GM10847 (cell line): ENCODE measurements around the gene IFIT5.

Experiments used
- POLR2A ChIP-seq: IDR thresholded peaks from 2 replicates; pipeline ENCODE4 v1.6.1; 2011; ENCODE audit not compliant: insufficient read length; ENCODE audit errors: extremely low read depth

IFIT5 gene, protein sequence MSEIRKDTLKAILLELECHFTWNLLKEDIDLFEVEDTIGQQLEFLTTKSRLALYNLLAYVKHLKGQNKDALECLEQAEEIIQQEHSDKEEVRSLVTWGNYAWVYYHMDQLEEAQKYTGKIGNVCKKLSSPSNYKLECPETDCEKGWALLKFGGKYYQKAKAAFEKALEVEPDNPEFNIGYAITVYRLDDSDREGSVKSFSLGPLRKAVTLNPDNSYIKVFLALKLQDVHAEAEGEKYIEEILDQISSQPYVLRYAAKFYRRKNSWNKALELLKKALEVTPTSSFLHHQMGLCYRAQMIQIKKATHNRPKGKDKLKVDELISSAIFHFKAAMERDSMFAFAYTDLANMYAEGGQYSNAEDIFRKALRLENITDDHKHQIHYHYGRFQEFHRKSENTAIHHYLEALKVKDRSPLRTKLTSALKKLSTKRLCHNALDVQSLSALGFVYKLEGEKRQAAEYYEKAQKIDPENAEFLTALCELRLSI

DNA sequence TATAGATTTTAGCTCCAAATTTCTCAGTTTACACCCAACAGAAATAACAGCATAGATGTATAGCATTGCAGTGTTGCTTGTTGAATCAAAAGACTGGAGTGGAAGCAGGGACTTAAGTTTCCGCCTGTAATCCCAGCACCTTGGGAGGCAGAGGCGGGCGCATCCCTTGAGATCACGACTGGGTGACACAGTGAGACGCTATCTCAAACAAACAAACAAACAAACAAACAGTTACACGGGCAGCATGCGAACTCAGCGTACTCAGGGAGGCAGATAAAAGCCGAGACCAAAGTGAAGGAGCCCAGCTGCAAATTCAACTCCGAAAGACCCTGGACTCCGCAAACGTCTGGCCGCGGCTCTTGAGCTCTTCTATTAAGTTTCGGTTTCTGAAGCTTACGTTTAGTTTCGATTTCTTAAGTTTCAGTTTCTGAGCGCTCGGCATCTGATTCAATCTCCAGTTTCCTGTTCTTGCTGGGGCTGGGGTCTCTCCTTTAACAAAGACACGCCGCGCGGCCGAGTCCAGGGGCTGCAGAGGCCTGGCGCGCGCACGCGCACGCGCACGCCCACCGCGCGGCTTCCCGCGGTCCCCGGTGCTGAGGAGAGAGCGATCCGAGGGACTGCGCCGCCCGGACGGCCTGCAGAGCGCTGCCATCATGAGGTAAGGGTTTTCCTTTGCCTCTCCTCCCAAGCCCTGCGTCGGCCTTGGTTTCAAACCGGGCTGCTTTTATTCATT lies at the start of gene IFIT5:
Gene IFIT5, plus strand, starts transcription at position 423 of the 733 bp plus-strand sequence. Its CDS starts 231 bp downstream, at position 654.
- TF ChIP-seq POLR2A: peak; percentile 31

DNA sequence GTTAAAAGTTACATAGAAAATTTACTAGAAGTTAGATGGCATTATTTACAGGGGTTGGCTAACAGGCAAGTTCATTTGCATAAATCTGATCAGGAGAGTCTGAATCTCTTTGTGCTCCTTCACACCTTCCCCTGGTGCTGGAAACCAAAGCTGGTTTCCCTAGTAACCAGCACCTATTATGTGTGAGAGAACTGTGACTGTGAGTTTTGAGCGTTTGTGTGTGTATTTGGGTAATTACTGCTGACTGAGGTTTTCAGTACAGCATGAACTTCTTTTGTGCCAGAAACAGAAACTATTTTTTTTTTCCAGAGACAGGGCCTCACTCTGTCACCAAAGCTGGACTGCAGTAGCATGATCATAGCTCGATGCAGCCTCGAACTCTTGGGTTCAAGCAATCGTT lies 46.8 kb upstream of the IFIT5 start:
- no peak for TF ChIP-seq POLR2A

DNA sequence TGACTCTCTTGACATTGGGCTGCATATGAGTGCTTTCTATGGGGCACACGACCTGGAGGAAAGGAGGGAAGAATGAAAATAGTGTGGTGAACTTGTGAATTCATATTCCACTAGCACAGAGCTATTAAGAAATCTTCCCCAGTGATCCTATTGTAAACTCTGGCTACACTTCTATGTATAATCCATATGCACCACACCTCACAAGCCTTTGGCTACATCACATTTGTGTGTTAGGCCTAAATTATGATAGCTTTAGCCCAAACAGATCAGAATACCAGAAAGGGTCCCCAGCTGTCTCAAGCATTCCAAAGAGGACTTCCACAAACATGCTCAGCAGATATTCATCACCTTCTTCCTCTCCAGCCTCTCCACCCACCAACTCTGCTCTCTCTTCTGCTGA lies 46.2 kb upstream of the IFIT5 start:
- TF ChIP-seq POLR2A: no peak

DNA sequence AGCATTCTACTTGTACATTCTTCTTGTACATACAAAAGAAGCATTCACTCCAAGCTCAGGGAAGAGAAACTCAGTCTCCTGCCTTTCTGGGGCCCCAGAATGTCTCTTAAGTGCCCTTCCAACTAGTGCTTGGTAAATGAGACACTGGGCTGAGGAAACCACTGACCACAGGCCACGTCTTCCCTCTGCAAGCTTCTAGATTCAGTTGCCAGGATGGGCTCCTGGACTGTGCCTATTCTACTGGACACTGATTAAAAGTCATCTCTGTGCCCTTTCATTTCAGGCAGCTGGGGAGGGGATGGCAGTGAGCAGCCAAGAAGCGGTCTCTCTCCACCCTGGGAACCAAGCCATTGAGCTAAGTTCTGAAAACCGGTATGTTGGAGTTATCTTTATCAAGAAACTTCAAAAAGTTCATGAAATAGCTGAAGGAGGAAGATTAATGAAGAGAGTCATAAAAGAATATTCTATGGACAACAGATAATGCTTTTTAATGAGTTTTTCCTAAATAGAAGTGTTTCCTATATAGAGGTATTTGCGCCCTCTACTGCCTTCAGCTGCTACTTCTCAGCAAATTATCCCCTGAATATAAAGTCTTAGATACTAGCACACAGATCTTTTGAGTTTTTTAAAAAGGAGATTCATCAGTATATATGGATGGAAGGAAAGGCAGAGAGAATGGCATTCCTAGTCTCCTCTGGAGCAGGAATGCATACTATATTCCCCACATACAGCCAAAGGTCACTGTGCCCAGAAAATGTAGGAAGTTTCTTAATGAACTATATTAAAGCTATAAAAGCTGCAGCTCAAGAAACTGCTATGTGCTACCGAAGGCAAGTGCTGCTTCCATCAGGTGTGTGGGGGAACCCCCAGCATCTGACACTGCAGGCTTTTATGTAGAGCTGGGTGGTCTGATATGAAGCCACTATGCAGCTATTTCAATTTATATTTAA lies 44.9 kb upstream of the IFIT5 start:
- TF ChIP-seq POLR2A: no peak

DNA sequence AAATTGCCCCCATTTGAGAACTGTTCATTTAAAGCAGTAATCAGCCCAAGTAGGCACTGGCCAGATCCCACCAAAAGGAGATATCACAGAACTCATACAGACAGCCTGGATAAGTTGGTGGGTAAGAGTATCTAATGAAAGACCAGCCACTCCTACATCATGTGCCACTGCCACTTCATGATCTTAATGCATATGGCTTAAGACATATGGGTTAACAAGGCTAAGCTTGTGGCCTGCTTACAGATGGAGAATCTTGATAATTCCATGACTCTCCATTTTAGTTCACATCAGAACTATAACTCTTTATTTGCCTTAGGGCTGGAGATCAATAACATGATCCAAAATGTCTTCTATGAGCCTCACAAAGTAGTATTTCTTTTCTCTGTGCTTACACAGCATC lies 43.3 kb upstream of the IFIT5 start:
- TF ChIP-seq POLR2A: no peak

DNA sequence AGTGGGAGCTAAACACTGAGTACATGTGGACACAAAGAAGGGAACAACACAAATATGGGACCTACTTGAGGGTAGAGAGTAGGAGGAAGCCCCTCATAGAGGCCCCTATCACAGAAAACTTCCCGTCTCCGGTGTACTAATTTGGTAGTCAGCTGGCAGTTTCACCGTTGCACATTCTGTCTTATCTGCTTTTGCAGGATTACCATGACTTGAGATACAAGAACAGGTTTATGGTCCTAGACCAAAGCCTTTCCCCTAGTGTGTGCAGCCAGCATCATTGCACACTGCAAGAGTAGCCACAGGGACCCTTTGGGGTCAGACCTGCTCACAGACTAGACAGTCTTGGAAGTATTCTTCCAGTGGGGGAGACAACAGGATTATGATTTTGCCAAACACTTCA lies 42.4 kb upstream of the IFIT5 start:
- no peak for TF ChIP-seq POLR2A

DNA sequence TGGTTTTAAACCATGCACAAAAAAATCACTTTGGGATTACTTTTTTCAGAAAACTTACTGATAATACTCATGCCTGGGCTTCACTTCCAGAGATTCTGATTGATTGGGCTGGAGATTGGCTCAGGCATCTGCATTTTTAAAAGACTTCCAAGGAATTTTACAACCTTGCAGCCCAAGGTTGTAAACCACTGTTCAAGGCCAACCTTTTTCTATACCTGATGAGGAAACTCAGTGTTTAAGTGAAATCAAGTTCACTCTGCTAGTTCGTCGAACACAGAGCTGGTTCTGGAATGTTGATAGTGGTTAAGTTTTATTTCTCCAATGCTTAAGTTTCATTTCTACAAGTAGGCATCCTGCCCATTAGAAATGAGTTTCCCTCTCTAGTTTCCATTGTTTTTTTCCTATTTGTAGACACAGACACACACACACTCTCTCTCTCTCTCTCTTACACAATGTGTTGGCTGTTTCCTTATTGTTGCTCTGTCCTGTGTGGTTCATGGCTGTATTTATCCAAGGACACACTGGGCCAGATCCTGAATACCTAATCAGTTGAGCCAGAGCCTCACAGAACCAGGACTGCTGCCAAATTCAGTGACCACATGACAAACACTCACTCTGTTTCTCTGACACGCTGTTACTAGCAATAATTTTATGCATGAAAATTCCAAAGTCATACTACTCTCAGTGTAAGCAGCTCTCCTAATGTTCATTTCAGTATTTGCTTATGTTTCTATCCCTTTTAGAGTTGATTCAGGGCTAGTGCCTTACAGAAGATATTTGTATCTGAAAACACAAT lies 40.3 kb upstream of the IFIT5 start:
- TF ChIP-seq POLR2A: no peak

DNA sequence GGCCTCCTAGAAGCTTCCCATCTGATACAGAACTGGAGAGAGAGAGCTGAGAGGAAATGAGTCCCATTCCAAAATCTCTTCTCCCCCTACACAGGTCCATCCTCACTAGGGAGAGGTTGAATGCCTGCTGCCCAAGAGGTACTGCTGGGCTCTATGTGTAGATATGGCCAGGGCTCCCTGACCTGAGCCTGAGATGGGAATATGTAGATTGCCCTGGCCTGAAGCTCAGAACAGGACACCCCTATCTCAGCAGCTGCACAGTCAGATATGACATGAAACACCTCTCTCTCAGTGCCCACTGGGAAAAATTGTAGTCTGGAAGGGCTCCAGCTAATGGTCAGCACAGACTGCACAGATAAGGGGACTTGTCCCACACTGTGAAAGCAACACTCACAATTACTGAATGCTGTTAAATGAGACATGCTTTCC lies 39.6 kb upstream of the IFIT5 start:
- no peak for TF ChIP-seq POLR2A

DNA sequence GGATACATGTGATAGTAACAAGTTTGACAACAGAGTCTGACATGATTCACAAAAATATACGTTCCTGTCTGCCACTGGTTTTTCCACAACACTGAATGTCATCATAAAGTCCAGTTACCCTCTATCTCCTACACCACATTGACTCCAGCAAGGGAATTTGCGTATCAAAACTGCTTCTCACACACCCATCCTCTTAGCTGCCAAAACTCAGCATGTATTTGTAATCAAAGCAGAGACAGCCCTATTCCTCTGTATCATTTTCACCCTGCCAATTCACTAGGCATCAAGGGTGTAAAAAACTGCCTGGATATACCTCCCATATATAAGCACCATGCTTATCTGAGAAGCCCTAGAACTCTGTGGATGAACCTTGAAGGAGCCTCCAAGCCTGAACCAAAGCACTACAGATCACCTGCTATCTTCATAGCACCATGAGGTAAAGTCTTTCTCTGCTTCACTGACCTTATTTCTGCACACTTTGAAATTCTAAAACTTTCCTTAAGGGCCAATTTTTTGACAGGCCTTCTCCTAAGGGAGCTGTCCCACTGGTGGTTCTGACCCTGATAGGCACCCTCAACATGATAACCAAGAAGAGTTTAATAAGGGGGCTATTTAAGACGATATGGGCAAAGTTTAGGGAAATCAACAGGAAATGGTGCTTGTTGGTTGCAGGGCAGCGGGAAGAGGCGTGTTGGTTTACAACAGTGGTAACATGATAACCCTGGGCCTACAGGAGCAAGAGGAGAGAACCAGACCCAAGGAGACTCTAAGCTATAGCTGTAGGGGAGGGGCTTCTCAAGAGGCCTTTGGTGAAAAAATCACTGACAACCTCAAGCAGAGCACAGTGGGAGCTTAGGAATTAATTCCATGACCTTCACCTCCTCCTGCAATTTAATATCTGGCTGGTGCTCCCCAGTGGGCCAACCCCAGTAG lies 36.4 kb upstream of the IFIT5 start, which contains the start of gene IFIT1B:
Gene IFIT1B, plus strand, starts transcription at position 352 of the 933 bp plus-strand sequence. Its CDS starts 80 bp downstream, at position 432.
- no peak for TF ChIP-seq POLR2A

DNA sequence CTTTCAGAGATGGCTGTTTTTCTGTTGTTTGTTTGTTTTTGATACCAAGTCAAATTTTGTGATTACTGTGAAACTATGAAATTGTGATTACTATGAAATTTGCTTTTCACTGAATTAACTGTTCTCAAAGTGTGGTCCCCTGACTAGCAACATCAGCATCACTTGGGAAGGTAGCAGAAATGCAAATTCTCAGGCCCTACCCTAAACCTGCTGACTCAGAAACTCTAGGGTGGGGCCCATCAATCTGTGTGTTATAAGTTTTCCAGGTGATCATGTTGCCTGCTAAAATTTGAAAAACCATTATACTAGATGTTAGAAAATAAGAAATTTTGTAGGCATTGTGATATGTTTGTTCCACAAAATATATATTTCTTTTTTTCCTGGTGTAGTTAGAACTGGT lies 35.3 kb upstream of the IFIT5 start:
- TF ChIP-seq POLR2A: no peak

DNA sequence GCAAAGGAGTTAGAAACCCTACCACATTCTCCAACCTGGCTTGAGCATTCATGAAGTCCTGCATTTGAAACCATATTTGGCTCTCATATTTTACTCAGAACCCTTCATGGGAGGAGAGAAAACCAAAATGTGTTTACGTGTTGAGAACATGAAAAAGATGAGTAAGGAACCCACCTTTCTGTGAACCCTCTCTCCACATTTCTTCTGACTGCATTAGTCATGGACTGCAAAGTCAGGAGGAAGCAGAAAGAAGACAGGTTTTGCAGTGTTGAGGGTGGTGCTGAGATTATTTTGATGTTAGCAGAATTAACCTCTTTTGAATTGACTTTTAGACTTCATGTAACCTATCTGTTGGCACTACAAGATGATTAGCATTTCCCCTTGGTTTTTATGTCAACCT lies 31.6 kb upstream of the IFIT5 start:
- no peak for TF ChIP-seq POLR2A

DNA sequence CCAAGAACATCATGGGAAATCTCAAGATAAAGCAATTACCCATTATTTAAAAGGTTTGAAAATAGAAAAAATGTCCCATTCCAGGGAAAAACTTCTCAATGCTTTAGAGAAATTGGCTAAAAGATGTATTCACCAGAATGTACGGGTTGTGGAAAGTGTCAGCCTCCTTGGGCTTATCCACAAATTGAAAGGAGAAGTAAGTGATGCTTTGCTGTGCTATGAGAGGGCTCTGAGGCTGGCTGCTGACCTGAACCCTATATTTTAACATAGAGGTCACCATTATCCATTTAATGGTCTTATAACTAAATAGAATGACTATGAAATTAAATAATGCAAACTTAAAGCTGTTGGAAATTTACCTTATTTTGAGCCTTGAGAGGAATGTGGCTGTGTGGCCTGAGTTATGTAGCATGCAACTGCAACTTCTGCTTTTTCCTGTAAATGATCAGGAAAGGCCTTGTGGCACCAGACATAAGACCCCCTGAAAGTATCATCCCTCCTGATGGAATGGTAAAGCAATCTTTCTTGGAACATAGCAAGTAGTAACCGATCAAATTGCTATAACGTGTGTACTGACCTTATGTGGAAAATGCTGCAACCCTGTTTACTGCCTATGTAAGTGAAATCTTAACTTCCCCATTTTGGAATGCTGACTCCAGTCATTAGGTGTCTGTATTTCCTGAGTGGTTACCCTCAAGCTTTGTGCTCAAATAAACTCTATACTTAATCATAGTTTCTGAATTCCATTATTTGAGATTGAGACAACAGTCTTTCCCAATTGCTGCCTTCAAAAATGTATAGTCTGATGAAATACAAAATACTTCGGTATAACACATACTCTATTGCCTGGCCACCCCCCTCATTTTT lies 29.7 kb upstream of the IFIT5 start:
- no peak for TF ChIP-seq POLR2A

DNA sequence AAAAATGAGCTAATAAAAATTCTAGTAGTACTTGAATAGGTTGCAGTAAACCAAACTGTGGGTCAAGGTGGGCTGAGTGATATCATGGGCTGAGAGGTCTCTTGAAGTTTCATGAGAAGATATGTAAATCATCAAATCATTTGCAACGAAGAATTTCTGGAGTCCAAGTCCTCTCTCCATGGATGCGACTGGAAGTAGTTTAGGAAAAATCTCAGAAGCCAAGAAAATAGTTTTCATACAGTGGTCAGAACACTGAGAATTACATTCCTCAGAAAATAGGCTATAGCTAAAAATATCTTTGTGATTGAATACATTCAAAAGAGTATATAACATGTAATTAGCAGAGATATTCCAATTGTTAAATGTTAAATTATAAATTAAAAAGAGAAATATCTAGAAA lies 25.6 kb upstream of the IFIT5 start:
- TF ChIP-seq POLR2A: no peak

DNA sequence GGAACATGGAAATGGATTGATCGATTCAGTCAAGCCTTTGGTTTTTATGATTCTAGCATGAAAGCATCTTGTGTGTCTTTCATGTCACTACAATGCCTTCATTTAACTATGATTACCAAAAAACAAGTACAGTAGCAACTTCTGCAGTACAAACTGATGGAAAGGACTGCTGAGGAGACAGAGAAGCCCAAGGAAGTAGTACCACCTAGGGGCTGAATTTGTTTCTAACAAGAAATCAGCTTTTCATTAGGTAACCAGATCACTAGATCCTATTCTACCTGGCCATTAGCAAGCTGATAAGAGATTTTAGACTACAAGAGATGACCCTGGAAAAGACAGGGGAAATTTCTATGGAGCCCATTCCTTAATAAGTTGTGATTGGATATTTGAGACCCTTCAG lies 25.1 kb upstream of the IFIT5 start:
- no peak for TF ChIP-seq POLR2A
